ENCODE results near the gene TRAK1. TPM values are rescaled to one million over a fixed set of nuclear protein-coding genes. Genes with fewer than 3 reads are reported as not detected.

Gene TRAK1
- total RNA-seq, 1 donor from 2014 or later = 36.8 TPM

- TF ChIP-seq POLR2AphosphoS5 (IDR thresholded peaks at IDR 0.05; ENCODE audit: insufficient read depth in 1 of 2, low read depth in 1 of 2) = no peak
- no peak for TF ChIP-seq POLR2A (IDR thresholded peaks at IDR 0.05)
- TF ChIP-seq CTCF (IDR thresholded peaks at IDR 0.05) = no peak
- Histone ChIP-seq H3K27me3 (no peaks in the 10 kb centered on the region), H3K4me1 (peaks cover 10% of the 10 kb centered on the region), H3K36me3 (no peaks in the 10 kb centered on the region), H3K4me3 (no peak overlapping the region), H3K27ac (no peak overlapping the region), H3K9me3 (no peaks in the 10 kb centered on the region)
- intact Hi-C loops (cut with DNase I) = no loop called here
- DNase-seq (ENCODE audit: extremely low spot score in 2 of 2) = no peak
These were observed 48.7 kb downstream of the TRAK1 start for GRCh38 chr3:42139621-42140453.

GRCh38 chr3:42140665-42141203 is 49.6 kb downstream of the TRAK1 start:
- no peak overlapping the region for H3K27ac ChIP-seq
- H3K4me1 ChIP-seq = peaks cover 10% of the 10 kb centered on the region
- intact Hi-C loops (cut with DNase I) = no loop called here
- H3K9me3 ChIP-seq = no peaks in the 10 kb centered on the region
- H3K27me3 ChIP-seq = no peaks in the 10 kb centered on the region
- DNase-seq (ENCODE audit: extremely low spot score in 2 of 2) = no peak
- no peak for TF ChIP-seq POLR2A (IDR thresholded peaks at IDR 0.05)
- TF ChIP-seq CTCF (IDR thresholded peaks at IDR 0.05) = no peak
- no peaks in the 10 kb centered on the region for H3K36me3 ChIP-seq
- no peak overlapping the region for H3K4me3 ChIP-seq

GRCh38 chr3:42143440-42143839 is 52.3 kb downstream of the TRAK1 start:
- Histone ChIP-seq H3K9me3 (no peaks in the 10 kb centered on the region), H3K36me3 (no peaks in the 10 kb centered on the region), H3K4me3 (no peak overlapping the region), H3K4me1 (peaks cover 14% of the 10 kb centered on the region), H3K27me3 (no peaks in the 10 kb centered on the region), H3K27ac (no peak overlapping the region)
- intact Hi-C loops (cut with DNase I) = no loop called here
- no peak for DNase-seq (ENCODE audit: extremely low spot score in 2 of 2)
- TF ChIP-seq POLR2A (IDR thresholded peaks at IDR 0.05) (no peak), CTCF (IDR thresholded peaks at IDR 0.05) (no peak), POLR2AphosphoS5 (IDR thresholded peaks at IDR 0.05; ENCODE audit: insufficient read depth in 1 of 2, low read depth in 1 of 2) (no peak)

GRCh38 chr3:42144209-42144608 is 53.1 kb downstream of the TRAK1 start:
- Histone ChIP-seq H3K9me3 (no peaks in the 10 kb centered on the region), H3K4me3 (no peak overlapping the region), H3K36me3 (no peaks in the 10 kb centered on the region), H3K4me1 (peaks cover 22% of the 10 kb centered on the region), H3K27me3 (no peaks in the 10 kb centered on the region), H3K27ac (no peak overlapping the region)
- intact Hi-C loops (cut with DNase I) = no loop called here
- no peak for DNase-seq (ENCODE audit: extremely low spot score in 2 of 2)
- TF ChIP-seq CTCF (IDR thresholded peaks at IDR 0.05) = no peak
- no peak for TF ChIP-seq POLR2AphosphoS5 (IDR thresholded peaks at IDR 0.05; ENCODE audit: insufficient read depth in 1 of 2, low read depth in 1 of 2)
- no peak for TF ChIP-seq POLR2A (IDR thresholded peaks at IDR 0.05)

Measured in vagina (tissue), 2 donors.